B cell (primary cell): ENCODE results near the gene TOX2. TPM values are rescaled to one million over a fixed set of nuclear protein-coding genes. Genes with fewer than 3 reads are reported as not detected.

Experiments used
- ATAC-seq: fragments of 200-7000 bp; cut with Tn5 transposase; one replicate; pipeline ENCODE4 v1.10.0; 2021; ENCODE audit warnings: low read depth, mild to moderate bottlenecking, moderate number of reproducible peaks, moderate library complexity
- CTCF ChIA-PET: fragments of 350-600 bp; sonication (Branson Sonifier 250); formaldehyde crosslinking; loops from one replicate; lab custom pipeline; 2021; ENCODE audit warnings: antibody characterized with exemption, inconsistent platforms; lab: Charles Lee
- POLR2A ChIA-PET: fragments of 350-600 bp; sonication (Branson Sonifier 250); formaldehyde crosslinking; loops from one replicate; lab custom pipeline; 2021; ENCODE audit warnings: antibody characterized with exemption; lab: Charles Lee
- DNase-seq: peaks from one replicate; pipeline ENCODE4 v3.0.0; 2013
- H2AFZ ChIP-seq: 2 replicates; pipeline ENCODE4 v1.6.1; 2012; ENCODE audit warnings: mild to moderate bottlenecking, low read depth, low read length; ENCODE audit not compliant: insufficient read depth, poor library complexity, severe bottlenecking
- H3K27ac ChIP-seq, 2 donors: 1 replicate in 1 of 2; 2 replicates in 1 of 2; pipeline ENCODE4 v1.5.1; 2012 to 2013; ENCODE audit warnings: low read length in 2 of 2, mild to moderate bottlenecking in 2 of 2, moderate library complexity in 1 of 2
- H3K27me3 ChIP-seq, 4 experiments: fragments of 200-600 bp in 1 of 4; sonication (generic) in 1 of 4; replicated peaks in 1 of 4; 1 replicate in 2 of 4; 2 replicates in 2 of 4; pipeline versions ENCODE4 v1.6.1 to v1.7.0; 2013 to 2016; ENCODE audit warnings: low read length in 3 of 4, mild to moderate bottlenecking in 2 of 4, mixed read lengths in 1 of 4, moderate library complexity in 1 of 4; ENCODE audit not compliant: insufficient read depth in 4 of 4, control insufficient read depth in 3 of 4; ENCODE audit errors: control extremely low read depth in 1 of 4
- H3K36me3 ChIP-seq, 2 experiments: replicated peaks in 1 of 2; 1 replicate in 1 of 2; 2 replicates in 1 of 2; pipeline versions ENCODE4 v1.6.1 to v1.7.1; 2013; ENCODE audit warnings: low read length in 1 of 2; ENCODE audit not compliant: insufficient read depth in 2 of 2, control insufficient read depth in 1 of 2; ENCODE audit errors: control extremely low read depth in 1 of 2, extremely low read depth in 1 of 2
- H3K4me1 ChIP-seq, 2 donors: fragments of 200-600 bp in 1 of 2; sonication (generic) in 1 of 2; 1 replicate in 1 of 2; 2 replicates in 1 of 2; pipeline versions ENCODE4 v1.5.1 to v1.6.1; 2013 to 2017; ENCODE audit warnings: low read length in 2 of 2; ENCODE audit not compliant: control insufficient read depth in 2 of 2, insufficient read depth in 2 of 2
- H3K4me2 ChIP-seq: replicated peaks from 2 replicates; pipeline ENCODE3; 2012; ENCODE audit warnings: mild to moderate bottlenecking, low read depth, low read length; ENCODE audit not compliant: poor library complexity, severe bottlenecking
- H3K4me3 ChIP-seq, 5 experiments: fragments of 200-600 bp in 1 of 5; sonication (generic) in 1 of 5; 1 replicate in 3 of 5; 2 replicates in 2 of 5; pipeline versions ENCODE4 v1.5.1 to v1.7.0; 2011 to 2016; ENCODE audit warnings: low read length in 4 of 5, mild to moderate bottlenecking in 4 of 5, low read depth in 2 of 5, control low read depth in 1 of 5, moderate library complexity in 1 of 5; ENCODE audit not compliant: insufficient read depth in 1 of 5; ENCODE audit errors: control extremely low read depth in 1 of 5, extremely low read depth in 1 of 5
- H3K79me2 ChIP-seq: fragments of 200-600 bp; sonication (generic); one replicate; pipeline ENCODE4 v1.6.0; 2016; ENCODE audit warnings: low read length; ENCODE audit not compliant: control insufficient read depth, insufficient read depth
- H3K9ac ChIP-seq: fragments of 200-600 bp; sonication (generic); 2 replicates; pipeline ENCODE4 v1.6.1; 2017; ENCODE audit warnings: mild to moderate bottlenecking, low read length, moderate library complexity
- H3K9me3 ChIP-seq, 3 donors: one replicate each; pipeline versions ENCODE4 v1.6.1 to v1.7.1; 2013; ENCODE audit warnings: low read length in 2 of 3; ENCODE audit not compliant: control insufficient read depth in 2 of 3, insufficient read depth in 1 of 3; ENCODE audit errors: control extremely low read depth in 1 of 3
- H4K20me1 ChIP-seq: 2 replicates; pipeline ENCODE4 v1.6.0; 2012; ENCODE audit warnings: mild to moderate bottlenecking, low read length; ENCODE audit not compliant: insufficient read depth, control insufficient read depth, poor library complexity, severe bottlenecking
- H3K27ac Mint-ChIP-seq: one replicate; pipeline ENCODE4 v1.8.0; 2021; ENCODE audit warnings: mixed read lengths
- H3K27me3 Mint-ChIP-seq: one replicate; pipeline ENCODE4 v1.8.0; 2021; ENCODE audit warnings: mixed read lengths
- H3K4me1 Mint-ChIP-seq: one replicate; pipeline ENCODE4 v1.8.0; 2021; ENCODE audit warnings: mixed read lengths
- H3K4me3 Mint-ChIP-seq: one replicate; pipeline ENCODE4 v1.8.0; 2021; ENCODE audit warnings: mixed read lengths
- H3K9me3 Mint-ChIP-seq: one replicate; pipeline ENCODE4 v1.8.0; 2022; ENCODE audit warnings: mixed read lengths; ENCODE audit not compliant: insufficient read depth
- CTCF ChIP-seq: fragments of 200-600 bp; IDR thresholded peaks from one replicate; pipeline ENCODE4 v1.8.0; 2022; ENCODE audit warnings: antibody characterized with exemption, mild to moderate bottlenecking
- EZH2 ChIP-seq: IDR thresholded peaks from 2 replicates; pipeline ENCODE4 v1.6.1; 2012; ENCODE audit warnings: borderline replicate concordance, low read depth, mild to moderate bottlenecking, moderate library complexity, low read length; ENCODE audit not compliant: insufficient read depth, poor library complexity, severe bottlenecking
- WGBS: methylation state at CpG from one replicate; pipeline ENCODE4 v1.1.5; 2013; ENCODE audit warnings: missing lambda C conversion rate; ENCODE audit not compliant: insufficient coverage; 5-methylcytosine and 5-hydroxymethylcytosine counted together
- intact Hi-C: fragments of 100-400 bp; cut with micrococcal nuclease; formaldehyde crosslinking; loops from one replicate; pipeline ENCODE4 v1.10.0; 2022
- polyA plus RNA-seq: library from polyadenylated mRNA; depleted of rRNA; stranded (reverse); fragments of >200 nt; gene quantifications from 2 replicates; pipeline ENCODE4 v1.2.3, GENCODE V29; 2012
- total RNA-seq, 2 donors: library from RNA; stranded (reverse); fragments of 120-200 nt in 1 of 2; gene quantifications; 1 replicate in 1 of 2; 2 replicates in 1 of 2; pipeline versions ENCODE4 v1.2.3 to v1.2.4, GENCODE V29; 2013 to 2022

TOX2 gene
- total and polyA plus RNA-seq, 2 donors (not counting 1 experiment from before 2014, with no cell fraction given): 1.2 to 4.1 TPM

DNA sequence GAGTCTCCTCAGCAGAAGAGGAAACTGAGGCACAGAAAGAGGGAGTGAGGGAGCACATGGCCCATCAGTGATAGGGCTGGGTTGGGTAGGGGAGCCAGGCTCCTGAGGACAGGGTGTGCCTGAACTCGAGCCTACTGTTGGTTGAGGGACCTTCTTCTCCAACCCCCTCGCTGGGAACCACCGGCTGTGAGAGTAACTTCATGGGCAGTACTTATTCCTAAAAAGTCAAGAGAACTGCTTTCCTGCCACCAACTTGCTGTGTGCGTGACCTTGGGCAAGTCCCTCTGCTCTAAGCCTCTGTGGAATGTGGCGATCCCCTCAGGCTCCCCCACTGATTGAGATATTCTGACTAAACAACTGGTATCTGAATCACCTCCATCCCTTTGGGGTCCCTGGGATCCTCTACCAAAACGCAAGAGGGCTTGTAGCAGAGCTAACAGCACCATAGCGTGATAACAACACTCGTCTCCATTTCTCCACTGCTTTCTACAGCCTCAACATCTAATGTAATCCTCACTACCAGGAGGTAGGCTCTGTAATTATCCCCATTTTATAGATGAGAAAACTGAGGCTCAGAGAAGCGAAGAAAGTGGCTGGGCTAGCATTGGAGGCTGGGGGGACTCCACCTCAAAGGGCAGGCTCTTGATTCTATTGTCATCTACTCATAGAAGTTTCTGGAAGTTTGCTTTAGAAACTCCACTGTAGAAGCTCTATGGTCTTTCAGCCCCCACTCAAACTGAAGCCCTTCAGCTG lies 196.3 kb downstream of the TOX2 start:
- no peak overlapping the region for H3K27ac ChIP-seq
- H3K9ac ChIP-seq: no peak overlapping the region
- no peaks in the 10 kb centered on the region for H3K4me1 Mint-ChIP-seq
- H3K36me3 ChIP-seq: no peaks in the 10 kb centered on the region
- ATAC-seq (no peak), DNase-seq (no peak)
- H3K4me3 ChIP-seq: no peak overlapping the region
- intact Hi-C loops: no loop called here
- peaks cover 0 to 12% (median 0%) of the 10 kb centered on the region in 3 donors for H3K9me3 ChIP-seq
- no peaks in the 10 kb centered on the region for H3K79me2 ChIP-seq
- POLR2A ChIA-PET: no interaction called here
- WGBS: 85% methylated on average over 7 of the region's 9 CpGs
- H3K4me3 Mint-ChIP-seq: no peak overlapping the region
- no peaks in the 10 kb centered on the region for H3K4me1 ChIP-seq
- H3K9me3 Mint-ChIP-seq: peaks cover 4% of the 10 kb centered on the region
- no peak overlapping the region for H3K27ac Mint-ChIP-seq
- TF ChIP-seq EZH2: no peak
- no peak for TF ChIP-seq CTCF
- no peak overlapping the region for H3K4me2 ChIP-seq
- no peaks in the 10 kb centered on the region for H4K20me1 ChIP-seq
- peaks cover 62% of the 10 kb centered on the region for H3K27me3 Mint-ChIP-seq
- peaks cover 0 to 18% (median 7%) of the 10 kb centered on the region in 4 experiments for H3K27me3 ChIP-seq
- CTCF ChIA-PET: interaction anchor here (1.6 kb wide), 1 partner anchor 79 kb away, joined by 3 read pairs; no protein-coding TSS in a partner anchor
- H2AFZ ChIP-seq: no peak overlapping the region

- Histone ChIP-seq H2AFZ (no peak overlapping the region), H3K27me3 (peaks cover 0 to 22% (median 8%) of the 10 kb centered on the region in 4 experiments), H3K9me3 (peaks cover 0 to 12% (median 0%) of the 10 kb centered on the region in 3 donors), H3K4me2 (no peak overlapping the region), H3K4me1 (no peaks in the 10 kb centered on the region), H3K4me3 (no peak overlapping the region), H3K9ac (no peak overlapping the region), H4K20me1 (no peaks in the 10 kb centered on the region), H3K79me2 (no peaks in the 10 kb centered on the region), H3K27ac (no peak overlapping the region), H3K36me3 (no peaks in the 10 kb centered on the region)
- ChIA-PET CTCF (interaction anchor here (0.6 to 1.6 kb wide), 3 partner anchors 77 to 183 kb away, joined by 3 to 4 read pairs (median 3); no protein-coding TSS in a partner anchor), POLR2A (no interaction called here)
- Mint-ChIP-seq H3K4me1 (peaks cover 3% of the 10 kb centered on the region), H3K4me3 (no peak overlapping the region), H3K27me3 (peaks cover 63% of the 10 kb centered on the region), H3K9me3 (peaks cover 4% of the 10 kb centered on the region), H3K27ac (no peak overlapping the region)
- WGBS: 50% methylated on average over 6 of the region's 6 CpGs
- ATAC-seq (no peak), DNase-seq (no peak)
- no peak for TF ChIP-seq CTCF
- no peak for TF ChIP-seq EZH2
- intact Hi-C loops: no loop called here
Observed at GRCh38 chr20:44111712-44112335, 197.2 kb downstream of the TOX2 start.
